NCI-H1417 treated with DMSO at 0.1 percent for 48 hours (cell line): ENCODE results near the gene SLC41A1.

ENCODE experiments used
- DNase-seq: peaks from one replicate; lab custom pipeline; 2025; lab: John Stamatoyannopoulos, UW

SLC41A1 gene

GRCh38 chr1:205787287-205787916 lies 25.6 kb downstream of the SLC41A1 start:
- DNase-seq, result no peak

- DNase-seq, result no peak
Observed at GRCh38 chr1:205786601-205787000, 26.4 kb downstream of the SLC41A1 start.

GRCh38 chr1:205785446-205785845 lies 27.6 kb downstream of the SLC41A1 start:
- DNase-seq, result no peak

DNA sequence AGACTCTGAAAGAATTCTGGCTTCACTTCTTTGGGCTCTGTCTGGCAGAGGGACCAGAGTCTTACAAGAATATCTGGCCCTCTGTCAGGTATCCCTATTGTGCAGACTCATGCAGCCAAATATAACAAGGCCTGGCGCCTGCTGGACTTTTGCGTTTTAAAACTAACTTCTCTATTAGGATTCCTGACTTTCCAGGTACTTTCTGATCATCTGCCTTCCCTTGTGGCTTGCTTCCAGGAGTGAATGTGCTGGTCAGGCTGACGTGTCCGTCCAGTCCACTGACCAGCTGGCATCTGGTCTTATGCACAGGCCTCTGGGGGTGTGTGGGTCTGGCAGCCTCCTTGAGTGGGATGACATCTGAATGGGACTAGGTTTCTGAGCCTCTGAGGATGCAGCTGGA lies 29.1 kb downstream of the SLC41A1 start:
- DNase-seq, result no peak

DNA sequence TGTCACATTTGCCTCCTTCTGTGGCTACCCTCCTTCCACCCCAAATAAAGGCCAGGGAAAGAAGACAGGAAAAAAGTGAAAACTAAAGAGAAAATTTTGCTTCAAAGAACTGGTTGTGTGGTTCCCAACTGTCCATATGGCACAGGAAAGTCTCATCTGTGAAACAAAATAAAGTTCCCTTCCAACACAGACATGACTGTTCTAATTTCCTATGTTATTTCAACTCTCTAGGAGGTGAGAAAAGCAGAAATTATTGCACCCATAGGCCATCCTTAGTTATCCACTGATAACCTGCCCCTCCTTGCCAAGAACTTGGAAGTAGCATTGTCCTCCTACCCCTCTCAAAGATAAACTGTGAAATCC lies 29.6 kb downstream of the SLC41A1 start:
- DNase-seq, result no peak

- DNase-seq, result no peak
Observed at GRCh38 chr1:205782627-205783432, 30.2 kb downstream of the SLC41A1 start.

DNA sequence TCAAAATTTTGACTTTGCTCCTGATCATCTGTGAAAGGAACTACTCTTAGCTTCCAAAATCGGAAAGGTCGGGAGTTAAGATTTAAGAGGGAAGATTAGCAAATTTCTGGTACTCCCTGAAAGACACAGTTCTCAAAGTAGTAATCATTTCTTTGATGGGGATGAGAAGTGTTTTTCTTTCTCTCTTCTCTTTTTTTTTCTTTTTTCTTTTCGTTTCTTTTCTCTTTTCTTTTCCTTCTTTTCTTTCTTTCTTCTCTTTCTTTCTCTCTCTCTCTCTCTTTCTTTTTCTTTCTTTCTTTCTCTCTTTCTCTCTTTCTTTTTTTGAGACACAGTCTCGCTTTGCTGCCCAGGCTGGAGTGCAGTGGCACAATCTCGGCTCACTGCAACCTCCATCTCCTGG lies 32.7 kb downstream of the SLC41A1 start:
- no peak for DNase-seq

DNA sequence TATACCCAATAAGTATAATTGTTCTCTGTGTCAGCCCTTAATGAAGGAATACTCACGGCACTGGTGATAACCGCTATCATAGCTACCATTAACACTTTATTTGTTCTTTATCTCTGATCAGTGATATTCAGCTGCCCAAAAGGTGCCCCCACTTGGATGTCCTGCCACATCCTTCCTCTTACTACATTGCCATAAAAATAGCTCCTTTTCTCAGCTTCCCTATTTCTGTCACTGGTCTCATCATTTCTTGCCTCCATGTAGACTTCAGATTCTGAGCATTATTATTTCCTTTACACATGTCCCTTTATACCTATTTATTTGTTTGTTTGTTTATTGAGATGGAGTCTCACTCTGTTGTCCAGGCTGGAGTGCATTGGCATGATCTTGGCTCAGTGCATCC lies 35.0 kb downstream of the SLC41A1 start:
- no peak for DNase-seq

DNA sequence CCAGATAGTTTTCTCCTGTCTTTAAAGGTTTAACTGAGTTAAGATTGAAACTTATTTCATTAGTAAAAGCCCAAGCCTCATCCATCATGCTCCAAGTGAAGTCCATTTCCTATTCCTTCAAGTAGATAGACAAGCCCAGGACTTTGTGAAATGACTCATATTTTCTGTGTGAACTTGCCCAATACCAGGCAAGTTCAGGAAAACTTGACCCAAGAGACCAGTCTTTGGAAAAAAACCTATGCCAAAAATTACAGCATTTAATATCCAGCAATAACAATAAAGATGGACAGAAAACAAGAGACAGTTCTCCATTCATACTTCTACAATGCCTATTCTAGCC lies 37.3 kb downstream of the SLC41A1 start:
- no peak for DNase-seq

- DNase-seq, result peak; percentile 12
Observed at GRCh38 chr1:205775015-205775716, 37.8 kb downstream of the SLC41A1 start, which contains the start of gene RAB29. Gene RAB29, minus strand, starts transcription at chr1:205775482. Its CDS starts 526 bp downstream, at chr1:205774956.

- no peak for DNase-seq
Observed at GRCh38 chr1:205774198-205775014, 38.6 kb downstream of the SLC41A1 start.

- DNase-seq, result no peak
Observed at GRCh38 chr1:205772607-205773032, 40.4 kb downstream of the SLC41A1 start.

GRCh38 chr1:205770618-205771017 lies 42.4 kb downstream of the SLC41A1 start:
- DNase-seq, result no peak

- no peak for DNase-seq
Observed at GRCh38 chr1:205769641-205770365, 43.2 kb downstream of the SLC41A1 start.

GRCh38 chr1:205767248-205767647 lies 45.8 kb downstream of the SLC41A1 start:
- no peak for DNase-seq

DNA sequence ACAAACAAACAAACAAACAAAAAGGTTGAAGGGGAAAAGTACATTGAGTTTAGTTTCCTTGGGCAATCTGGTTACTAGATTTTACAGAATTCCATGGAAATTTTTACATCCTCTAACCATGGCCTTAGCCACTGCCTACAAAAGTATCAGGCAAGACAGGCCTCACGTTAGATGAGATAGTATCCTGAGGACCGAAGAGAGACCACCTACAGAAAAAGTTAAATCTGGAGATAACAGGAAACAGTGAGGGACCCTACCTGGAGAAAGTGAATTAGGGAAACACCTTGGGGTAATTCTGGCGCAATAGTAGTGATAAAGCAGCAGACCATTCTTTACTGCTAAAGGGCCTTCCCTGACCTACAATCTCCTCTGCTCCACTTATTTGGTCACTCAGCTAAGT lies 46.4 kb downstream of the SLC41A1 start:
- no peak for DNase-seq

GRCh38 chr1:205766038-205766437 lies 47.0 kb downstream of the SLC41A1 start:
- no peak for DNase-seq

DNA sequence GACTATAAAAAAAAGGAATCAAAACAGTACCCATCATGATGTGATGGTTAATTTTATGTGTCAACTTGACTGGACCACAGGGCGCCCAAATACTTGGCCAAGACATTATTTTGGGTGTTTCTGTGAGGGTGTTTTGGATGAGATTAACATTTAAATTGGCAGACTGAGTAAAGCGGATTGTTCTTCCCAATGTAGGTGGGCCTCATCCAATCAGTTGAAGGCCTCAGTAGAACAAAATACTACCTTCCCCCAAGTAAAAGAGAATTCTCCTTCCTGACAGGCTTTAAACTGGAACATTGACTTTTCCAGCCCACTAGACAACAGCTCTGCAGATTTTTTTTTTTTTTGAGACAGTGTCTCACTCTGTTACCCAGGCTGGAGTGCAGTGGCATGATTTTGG lies 48.4 kb downstream of the SLC41A1 start:
- DNase-seq, result no peak

- no peak for DNase-seq
Observed at GRCh38 chr1:205763980-205764379, 49.0 kb downstream of the SLC41A1 start.

DNA sequence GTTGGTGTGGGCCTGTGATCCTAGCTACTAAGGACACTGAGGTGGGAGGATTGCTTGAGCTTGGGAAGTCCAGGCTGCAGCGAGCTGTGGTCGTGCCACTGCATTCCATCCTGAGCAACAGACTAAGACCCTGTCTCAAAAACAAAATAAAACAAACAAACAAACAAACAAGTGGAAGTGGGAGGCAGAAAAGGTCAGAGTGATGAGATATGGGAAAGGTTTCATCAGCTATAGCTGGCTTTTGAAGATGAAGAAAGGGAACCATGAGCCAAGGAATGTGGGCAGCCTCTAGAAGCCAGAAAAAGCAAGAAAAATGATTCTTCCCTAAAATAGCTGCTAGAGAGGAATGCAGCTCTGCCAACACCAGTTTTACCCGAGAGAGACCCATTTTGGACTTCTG lies 52.4 kb downstream of the SLC41A1 start:
- DNase-seq, result no peak

DNA sequence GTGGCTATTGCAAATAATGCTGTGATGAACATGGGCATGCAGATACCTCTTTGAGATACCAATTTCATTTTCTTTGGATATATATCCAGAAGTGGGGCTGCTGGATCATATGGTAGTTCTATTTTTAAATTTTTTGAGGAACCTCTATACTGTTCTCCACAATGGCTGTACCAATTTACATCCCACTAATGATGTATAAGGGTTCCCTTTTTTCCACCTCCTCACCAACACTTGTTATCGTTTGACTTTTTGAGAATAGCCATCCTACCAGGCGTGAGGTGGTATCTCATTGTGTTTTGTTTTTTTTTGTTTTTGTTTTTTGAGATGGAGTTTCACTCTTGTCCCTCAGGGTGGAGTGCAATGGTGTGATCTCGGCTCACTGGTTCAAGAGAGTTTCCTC lies 56.4 kb downstream of the SLC41A1 start:
- no peak for DNase-seq

DNA sequence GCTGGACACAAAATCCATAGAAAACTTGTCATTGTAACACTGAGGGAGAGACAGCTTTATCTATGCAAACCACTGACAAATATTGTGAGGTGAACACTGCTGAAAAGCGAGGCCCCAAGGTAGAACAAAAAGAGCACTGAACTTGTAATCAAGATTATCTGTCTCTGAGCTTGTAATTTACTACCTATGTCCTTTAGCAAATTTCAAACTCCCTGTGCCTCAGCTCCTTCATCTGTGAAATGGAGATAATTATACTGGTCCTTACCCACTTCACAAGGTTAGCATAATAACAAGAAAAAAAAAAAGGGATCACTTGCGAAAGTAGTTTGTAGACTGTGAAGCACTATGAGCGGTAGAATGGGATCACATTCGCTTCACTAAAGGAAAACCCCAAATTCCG lies 58.1 kb downstream of the SLC41A1 start:
- DNase-seq, result no peak
